ENCODE data around the gene CALML6.
A peak's percentile ranks its signal among the peaks of the same experiment; 100 is the strongest.

CALML6 gene

GRCh38 chr1:1914101-1914970 lies 724 bp upstream of the CALML6 start:
- no peak for DNase-seq

GRCh38 chr1:1915911-1916840 lies 1.1 kb downstream of the CALML6 start:
- DNase-seq: no peak

- no peak for DNase-seq
Measured at GRCh38 chr1:1916851-1917251, 1.8 kb downstream of the CALML6 start.

- DNase-seq: no peak
Measured at GRCh38 chr1:1917304-1917976, 2.4 kb downstream of the CALML6 start.

GRCh38 chr1:1917995-1918900 lies 3.2 kb downstream of the CALML6 start:
- no peak for DNase-seq

- DNase-seq: no peak
Measured at GRCh38 chr1:1918901-1919303, 3.8 kb downstream of the CALML6 start, which contains the start of gene TMEM52. TMEM52 (minus strand) TSS chr1:1919279; CDS start chr1:1919265, 14 bp downstream.

DNA sequence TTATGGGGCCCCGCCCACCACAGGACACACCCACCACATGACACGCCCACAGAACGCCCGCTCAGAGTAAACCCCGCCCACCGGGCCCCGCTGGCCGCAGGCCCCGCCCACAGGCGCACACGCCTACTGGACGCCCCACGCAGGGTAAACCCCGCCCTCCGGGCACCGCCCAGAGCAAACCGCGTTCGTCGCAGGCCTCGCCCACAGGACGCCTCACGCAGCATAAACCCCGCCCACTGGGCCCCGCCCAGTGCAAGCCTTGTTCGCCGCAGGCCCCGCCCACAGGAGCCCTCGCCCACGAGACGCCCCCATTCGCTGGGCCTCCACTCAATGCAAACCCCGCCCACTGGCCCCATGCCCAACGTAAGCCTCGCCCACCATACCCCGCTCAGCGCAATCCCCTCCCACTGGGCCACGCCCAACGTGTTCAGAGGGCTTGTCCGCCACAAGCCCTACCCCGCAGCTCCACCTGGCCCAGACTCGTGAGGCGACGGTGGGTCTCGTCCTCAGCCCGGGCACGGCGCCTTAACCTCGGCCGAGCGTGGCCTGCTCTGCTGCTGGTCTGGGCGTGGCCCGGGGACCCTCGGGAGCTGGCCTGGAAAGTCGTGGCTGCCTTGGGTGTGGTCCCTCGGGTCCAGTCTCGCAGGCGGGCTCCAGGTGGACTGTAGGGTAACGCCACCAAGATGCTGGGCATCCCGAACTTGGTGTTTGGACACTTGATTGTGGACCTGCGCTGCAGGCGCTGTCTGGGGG lies 4.4 kb downstream of the CALML6 start:
- DNase-seq: peak; percentile 84

DNA sequence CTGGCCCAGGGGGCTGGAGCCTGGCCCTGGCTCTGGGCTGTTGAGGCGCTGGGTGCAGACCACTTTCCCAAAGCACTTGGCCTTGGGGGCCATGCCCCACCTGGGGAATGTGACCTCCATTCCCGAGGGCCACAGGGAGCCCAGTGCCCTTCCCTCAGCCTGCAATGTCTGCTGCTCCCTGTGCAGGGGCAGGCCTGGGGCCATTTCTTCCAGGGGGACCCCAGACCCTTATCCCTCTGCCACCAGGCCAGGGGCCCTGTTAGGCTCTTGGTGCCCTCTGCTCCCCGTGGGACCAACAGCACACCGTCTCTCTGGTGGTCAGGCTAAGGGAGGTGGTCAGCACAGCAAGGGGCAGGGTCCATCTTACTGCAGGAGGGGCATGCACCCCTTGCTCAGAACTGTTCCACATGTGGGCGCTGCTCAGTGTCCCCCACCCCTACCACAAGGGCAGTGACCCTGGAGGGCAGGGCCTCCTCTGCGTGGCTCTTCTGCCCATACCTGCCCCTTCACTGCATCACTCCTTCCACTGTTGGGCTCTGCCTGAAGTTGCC lies 5.1 kb downstream of the CALML6 start:
- DNase-seq: no peak

- DNase-seq: no peak
Measured at GRCh38 chr1:1920608-1921458, 5.8 kb downstream of the CALML6 start.

- DNase-seq: no peak
Measured at GRCh38 chr1:1921459-1921862, 6.4 kb downstream of the CALML6 start.

DNA sequence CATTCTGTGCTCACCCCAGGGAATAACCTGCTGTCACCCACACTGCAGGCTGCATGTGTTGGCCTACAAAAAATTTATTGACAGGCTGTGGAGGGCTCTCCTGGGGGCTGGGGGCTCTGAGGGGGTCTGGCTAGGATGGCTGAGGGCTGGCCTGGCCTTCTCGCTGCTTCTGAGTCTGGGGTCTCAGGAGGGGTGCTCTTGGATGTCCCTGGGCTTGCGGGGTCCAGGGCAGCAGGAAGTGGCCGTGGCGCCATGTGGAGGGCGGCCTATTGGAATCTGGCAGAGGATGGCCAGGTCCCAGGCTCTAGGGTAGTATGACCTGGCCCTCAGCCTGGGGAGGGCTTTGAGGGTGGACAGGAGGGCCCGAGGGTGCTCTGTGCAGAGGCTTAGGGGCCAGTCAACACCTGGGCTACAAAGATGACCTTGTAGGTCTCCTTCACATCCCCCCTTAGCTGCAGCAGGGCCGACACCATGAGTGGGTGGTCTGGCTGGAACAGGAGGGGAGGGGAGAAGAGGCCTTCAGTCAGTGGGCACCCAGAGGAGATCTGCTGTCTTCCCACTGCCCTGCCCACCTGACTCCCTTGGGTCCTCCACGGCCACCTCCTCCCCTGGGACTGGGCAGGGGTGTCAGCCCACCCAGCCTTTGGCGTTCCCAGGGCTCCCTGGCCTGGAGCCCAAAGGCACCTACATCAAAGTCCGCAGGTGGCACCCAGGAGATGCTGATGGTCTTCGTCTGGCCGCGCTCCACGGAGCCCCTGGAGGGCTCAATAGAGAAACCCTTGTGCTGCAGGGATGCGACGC lies 7.0 kb downstream of the CALML6 start:
- no peak for DNase-seq

DNA sequence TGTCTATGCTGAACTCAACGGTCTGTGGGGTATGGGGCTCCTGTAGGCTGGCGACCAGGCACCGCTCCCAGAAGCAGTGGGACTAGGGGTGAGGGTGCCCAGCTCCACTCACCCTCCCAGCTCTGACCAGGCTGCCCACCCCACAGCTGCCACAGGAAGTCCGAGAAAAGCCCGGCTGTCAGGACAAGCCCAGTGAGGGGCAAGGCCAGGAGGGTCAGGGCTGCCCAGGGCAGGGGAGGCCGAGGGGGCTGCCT lies 7.6 kb downstream of the CALML6 start:
- DNase-seq: no peak

DNA sequence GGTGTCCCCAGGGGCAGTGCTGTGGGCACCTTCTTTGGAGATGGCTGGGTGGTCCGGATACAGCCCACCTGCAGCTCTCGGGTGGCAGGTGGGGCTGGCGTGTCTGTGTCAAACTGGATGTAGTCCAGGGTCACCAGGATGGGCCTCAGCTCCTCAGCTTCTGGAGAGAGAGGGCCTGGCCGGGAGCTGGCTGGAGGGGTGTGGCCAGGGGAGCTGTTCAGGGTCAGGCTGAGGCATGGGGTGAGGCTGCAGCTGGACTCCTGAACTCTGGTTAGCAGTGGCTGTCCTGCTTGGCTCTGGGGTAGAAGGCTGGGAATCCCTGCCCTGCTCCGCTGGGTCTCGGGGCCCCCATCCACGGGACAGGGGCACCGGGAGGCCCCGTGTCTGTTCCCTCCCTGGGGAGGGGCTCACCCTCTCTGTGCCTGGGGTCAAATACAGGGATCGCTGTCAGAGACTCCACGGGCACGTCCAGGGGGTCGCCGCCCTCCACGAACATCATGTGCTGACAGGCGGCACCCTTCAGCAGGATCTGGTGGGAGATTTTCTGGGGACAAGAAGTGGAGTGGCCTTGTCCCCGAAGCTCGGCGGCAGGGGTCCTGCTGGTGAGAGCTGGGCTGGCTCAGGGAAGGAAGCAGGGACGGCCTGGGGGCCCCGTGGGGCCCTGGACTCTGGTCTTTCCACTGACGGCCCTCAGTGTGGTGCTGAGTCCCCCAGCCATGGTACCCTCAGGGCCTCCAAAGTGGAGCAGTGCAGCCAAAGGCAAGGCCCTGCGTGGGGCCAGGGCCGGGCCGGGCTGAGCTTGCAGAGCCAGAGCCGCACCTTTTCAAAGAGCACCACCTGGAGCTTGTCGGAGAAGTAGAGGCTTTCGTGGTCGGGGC lies 8.1 kb downstream of the CALML6 start:
- no peak for DNase-seq

GRCh38 chr1:1924386-1924785 lies 9.3 kb downstream of the CALML6 start:
- no peak for DNase-seq

GRCh38 chr1:1924849-1925248 lies 9.8 kb downstream of the CALML6 start:
- DNase-seq: no peak

GRCh38 chr1:1925437-1926345 lies 10.6 kb downstream of the CALML6 start:
- no peak for DNase-seq

DNA sequence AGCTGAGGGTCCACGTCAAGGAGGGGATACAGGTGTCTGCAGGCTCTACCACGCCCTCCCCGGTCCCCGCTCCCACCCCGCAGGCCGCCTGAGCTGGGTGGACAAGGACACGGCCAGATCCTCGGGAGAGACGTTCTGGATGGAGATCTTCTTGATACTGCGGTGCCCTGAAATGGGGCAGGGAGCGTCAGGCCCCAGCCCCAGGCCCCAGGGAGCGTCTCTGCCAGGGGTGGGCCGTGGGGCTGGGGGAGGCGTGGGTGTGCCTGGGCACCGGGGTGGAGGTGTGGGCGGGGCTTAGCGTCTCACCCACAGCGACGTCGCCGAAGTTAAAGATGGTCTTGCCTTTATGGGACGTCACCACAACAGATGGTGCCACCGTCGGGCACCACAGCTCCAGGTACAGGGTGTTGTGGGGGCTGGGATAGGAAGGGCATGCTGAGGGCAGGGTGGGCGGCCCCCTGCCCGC lies 11.3 kb downstream of the CALML6 start:
- DNase-seq: no peak

Data from DMS 273 treated with DMSO at 0.1 percent for 48 hours (cell line).